Right atrium auricular region (tissue), 2 donors: ENCODE measurements around the gene RAB6B. TPM values are rescaled to one million over a fixed set of nuclear protein-coding genes. Genes with fewer than 3 reads are reported as not detected.
"Not testable (repeated sequence)": the region's sequence is repeated elsewhere in the genome, so short reads cannot be mapped to it uniquely, and the experiment has no call there.

ENCODE experiments used
- DNase-seq: peaks from one replicate; pipeline ENCODE4 v3.0.0-alpha.2; 2019; ENCODE audit warnings: low spot score
- H3K27ac ChIP-seq, 2 donors: fragments of 200-600 bp; sonication (generic); 1 replicate in 1 of 2; 2 replicates in 1 of 2; pipeline ENCODE4 v1.5.1; 2016 to 2019
- H3K27me3 ChIP-seq, 2 donors: fragments of 200-600 bp; sonication (generic); one replicate each; pipeline versions ENCODE4 v1.5.1 to v1.6.0; 2017 to 2019
- H3K36me3 ChIP-seq: fragments of 200-600 bp; sonication (generic); one replicate; pipeline ENCODE4 v1.5.1; 2016
- H3K4me1 ChIP-seq, 2 donors: fragments of 200-600 bp; sonication (generic); one replicate each; pipeline versions ENCODE4 v1.5.1 to v1.6.0; 2017 to 2019
- H3K4me3 ChIP-seq, 2 donors: fragments of 200-600 bp; sonication (generic); 1 replicate in 1 of 2; 2 replicates in 1 of 2; pipeline ENCODE4 v1.5.1; 2017 to 2019; ENCODE audit warnings: mild to moderate bottlenecking in 1 of 2, moderate library complexity in 1 of 2
- H3K9me3 ChIP-seq, 2 donors: fragments of 200-600 bp; sonication (generic); one replicate each; pipeline ENCODE4 v1.5.1; 2019
- CTCF ChIP-seq, 2 donors: fragments of 200-600 bp; sonication (generic); IDR thresholded peaks; one replicate each; pipeline ENCODE4 v1.5.1; 2019; ENCODE audit warnings: antibody characterized with exemption in 2 of 2
- total RNA-seq, 2 donors: library from RNA; depleted of rRNA; stranded (reverse); fragments of >200 nt; gene quantifications; one replicate each; pipeline ENCODE4 v1.1.0, GENCODE V29; 2016

Gene RAB6B
- total RNA-seq, 2 donors from 2014 or later, result 9.5 to 11.5 TPM

- DNase-seq, result no peak
- Histone ChIP-seq H3K27me3 (no peaks in the 10 kb centered on the region), H3K36me3 (no peaks in the 10 kb centered on the region), H3K27ac (no peak overlapping the region), H3K9me3 (no peaks in the 10 kb centered on the region), H3K4me3 (no peak overlapping the region), H3K4me1 (no peaks in the 10 kb centered on the region)
- TF ChIP-seq CTCF (IDR thresholded peaks at IDR 0.05), result no peak
Measured at GRCh38 chr3:133781570-133781969, 114.1 kb downstream of the RAB6B start.

GRCh38 chr3:133780756-133781155, 114.9 kb downstream of the RAB6B start:
- not testable (repeated sequence) for H3K36me3 ChIP-seq, H3K27me3 ChIP-seq, DNase-seq, H3K4me1 ChIP-seq, H3K9me3 ChIP-seq, H3K4me3 ChIP-seq, H3K27ac ChIP-seq

GRCh38 chr3:133779626-133780203, 116.0 kb downstream of the RAB6B start:
- no peak overlapping the region for H3K4me3 ChIP-seq
- no peaks in the 10 kb centered on the region for H3K4me1 ChIP-seq
- no peaks in the 10 kb centered on the region for H3K27me3 ChIP-seq
- H3K9me3 ChIP-seq, result no peaks in the 10 kb centered on the region
- H3K36me3 ChIP-seq, result no peaks in the 10 kb centered on the region
- DNase-seq, result no peak
- no peak for TF ChIP-seq CTCF (IDR thresholded peaks at IDR 0.05)
- H3K27ac ChIP-seq, result no peak overlapping the region

GRCh38 chr3:133777807-133778568, 117.7 kb downstream of the RAB6B start:
- Histone ChIP-seq H3K4me3 (no peak overlapping the region), H3K9me3 (no peaks in the 10 kb centered on the region), H3K36me3 (no peaks in the 10 kb centered on the region), H3K4me1 (no peaks in the 10 kb centered on the region), H3K27me3 (no peaks in the 10 kb centered on the region), H3K27ac (no peak overlapping the region)
- no peak for DNase-seq
- no peak for TF ChIP-seq CTCF (IDR thresholded peaks at IDR 0.05)

GRCh38 chr3:133776794-133777438, 118.8 kb downstream of the RAB6B start:
- no peak for TF ChIP-seq CTCF (IDR thresholded peaks at IDR 0.05)
- Histone ChIP-seq H3K4me3 (no peak overlapping the region), H3K27me3 (no peaks in the 10 kb centered on the region), H3K4me1 (no peaks in the 10 kb centered on the region), H3K27ac (no peak overlapping the region), H3K9me3 (no peaks in the 10 kb centered on the region), H3K36me3 (no peaks in the 10 kb centered on the region)
- no peak for DNase-seq

- TF ChIP-seq CTCF (IDR thresholded peaks at IDR 0.05), result no peak
- Histone ChIP-seq H3K9me3 (no peaks in the 10 kb centered on the region), H3K36me3 (no peaks in the 10 kb centered on the region), H3K27ac (no peak overlapping the region), H3K4me1 (no peaks in the 10 kb centered on the region), H3K27me3 (no peaks in the 10 kb centered on the region), H3K4me3 (no peak overlapping the region)
- no peak for DNase-seq
Measured at GRCh38 chr3:133775835-133776234, 119.8 kb downstream of the RAB6B start.
